CD14-positive monocyte (primary cell): ENCODE results near the gene MRPS18A. TPM values are rescaled to one million over a fixed set of nuclear protein-coding genes. Genes with fewer than 3 reads are reported as not detected.

Experiments
- DNase-seq, 3 donors: peaks; one replicate each; pipeline ENCODE4 v3.0.0-alpha.2; 2011 to 2022
- H2AFZ ChIP-seq: 2 replicates; pipeline ENCODE4 v1.6.0; 2012; ENCODE audit warnings: mild to moderate bottlenecking, low read depth, low read length, inconsistent platforms; ENCODE audit not compliant: insufficient read depth, poor library complexity, severe bottlenecking
- H3K27ac ChIP-seq, 2 donors: 1 replicate in 1 of 2; 2 replicates in 1 of 2; pipeline ENCODE4 v1.5.1; 2012 to 2013; ENCODE audit warnings: low read length in 2 of 2, control low read depth in 1 of 2, inconsistent platforms in 1 of 2, low read depth in 1 of 2, mild to moderate bottlenecking in 1 of 2
- H3K27me3 ChIP-seq, 2 donors: one replicate each; pipeline versions ENCODE4 v1.6.0 to v1.6.1; 2011 to 2013; ENCODE audit warnings: low read length in 2 of 2; ENCODE audit not compliant: control insufficient read depth in 2 of 2, insufficient read depth in 2 of 2
- H3K36me3 ChIP-seq, 2 donors: replicated peaks in 1 of 2; 1 replicate in 1 of 2; 2 replicates in 1 of 2; pipeline versions ENCODE4 v1.5.1 to v1.6.1; 2012 to 2013; ENCODE audit warnings: low read length in 2 of 2, control low read depth in 1 of 2, inconsistent platforms in 1 of 2, mild to moderate bottlenecking in 1 of 2; ENCODE audit not compliant: insufficient read depth in 2 of 2, control insufficient read depth in 1 of 2
- H3K4me1 ChIP-seq, 2 donors: 1 replicate in 1 of 2; 2 replicates in 1 of 2; pipeline versions ENCODE4 v1.5.1 to v1.6.1; 2012 to 2013; ENCODE audit warnings: low read length in 2 of 2, control low read depth in 1 of 2, inconsistent platforms in 1 of 2, mild to moderate bottlenecking in 1 of 2, moderate library complexity in 1 of 2; ENCODE audit not compliant: insufficient read depth in 2 of 2, control insufficient read depth in 1 of 2
- H3K4me2 ChIP-seq: replicated peaks from 2 replicates; pipeline ENCODE3; 2012; ENCODE audit warnings: low read length, moderate library complexity, mild to moderate bottlenecking; ENCODE audit not compliant: poor library complexity, severe bottlenecking; ENCODE audit errors: extremely low read depth
- H3K4me3 ChIP-seq, 3 experiments: fragments of 200-600 bp in 1 of 3; sonication (generic) in 1 of 3; replicated peaks in 1 of 3; 1 replicate in 2 of 3; 2 replicates in 1 of 3; pipeline ENCODE4 v1.5.1; 2011 to 2013; ENCODE audit warnings: low read length in 3 of 3, mild to moderate bottlenecking in 3 of 3, control low read depth in 2 of 3, low read depth in 2 of 3, inconsistent platforms in 1 of 3, moderate library complexity in 1 of 3
- H3K79me2 ChIP-seq: 2 replicates; pipeline ENCODE4 v1.6.0; 2012; ENCODE audit warnings: mild to moderate bottlenecking, control low read depth, inconsistent platforms, low read length, moderate library complexity; ENCODE audit not compliant: insufficient read depth
- H3K9ac ChIP-seq: 2 replicates; pipeline ENCODE4 v1.6.0; 2017; ENCODE audit warnings: low read length, mild to moderate bottlenecking; ENCODE audit not compliant: insufficient read depth, poor library complexity, severe bottlenecking
- H3K9me3 ChIP-seq, 2 donors: replicated peaks in 1 of 2; 1 replicate in 1 of 2; 2 replicates in 1 of 2; pipeline versions ENCODE4 v1.5.1 to v1.6.1; 2012 to 2013; ENCODE audit warnings: low read length in 2 of 2, control low read depth in 1 of 2; ENCODE audit not compliant: control insufficient read depth in 1 of 2, insufficient read depth in 1 of 2
- H4K20me1 ChIP-seq: 2 replicates; pipeline ENCODE4 v1.6.0; 2012; ENCODE audit warnings: mild to moderate bottlenecking, low read length, control low read depth, moderate library complexity; ENCODE audit not compliant: insufficient read depth
- H3K27ac Mint-ChIP-seq, 7 donors: one replicate each; pipeline ENCODE4 v1.8.0; 2020; ENCODE audit warnings: mild to moderate bottlenecking in 7 of 7, mixed read lengths in 7 of 7, moderate library complexity in 6 of 7, inconsistent platforms in 2 of 7
- H3K27me3 Mint-ChIP-seq, 3 donors: one replicate each; pipeline ENCODE4 v1.8.0; 2021 to 2022; ENCODE audit warnings: low read depth in 3 of 3, mild to moderate bottlenecking in 3 of 3, mixed read lengths in 3 of 3, moderate library complexity in 3 of 3, inconsistent platforms in 1 of 3
- H3K36me3 Mint-ChIP-seq, 2 donors: one replicate each; pipeline ENCODE4 v1.8.0; 2020; ENCODE audit warnings: mixed read lengths in 2 of 2, inconsistent platforms in 1 of 2, mild to moderate bottlenecking in 1 of 2
- H3K4me1 Mint-ChIP-seq: one replicate; pipeline ENCODE4 v1.8.0; 2020; ENCODE audit warnings: mild to moderate bottlenecking, mixed read lengths
- H3K4me3 Mint-ChIP-seq, 2 donors: one replicate each; pipeline ENCODE4 v1.8.0; 2020; ENCODE audit warnings: mild to moderate bottlenecking in 2 of 2, mixed read lengths in 2 of 2, moderate library complexity in 1 of 2
- H3K9me3 Mint-ChIP-seq, 7 donors: one replicate each; pipeline ENCODE4 v1.8.0; 2020 to 2022; ENCODE audit warnings: mixed read lengths in 7 of 7, mild to moderate bottlenecking in 6 of 7, moderate library complexity in 6 of 7, inconsistent platforms in 2 of 7
- WGBS: methylation state at CpG from one replicate; pipeline ENCODE4 v1.1.5; 2013; ENCODE audit warnings: missing lambda C conversion rate; ENCODE audit not compliant: insufficient coverage; 5-methylcytosine and 5-hydroxymethylcytosine counted together
- intact Hi-C, 2 donors: fragments of 100-400 bp; cut with micrococcal nuclease; formaldehyde crosslinking; loops; one replicate each; pipeline versions ENCODE4 v1.15.0 to v1.15.1; 2023
- polyA plus RNA-seq, 3 donors: library from polyadenylated mRNA; depleted of rRNA in 1 of 3; unstranded in 2 of 3; stranded (reverse) in 1 of 3; fragments of 300-500 nt in 2 of 3; fragments of >200 nt in 1 of 3; fragmentation: Illumina TruSeq in 2 of 3; gene quantifications; 1 replicate in 2 of 3; 2 replicates in 1 of 3; pipeline ENCODE4 v1.2.3, GENCODE V29; 2012 to 2021
- TF ChIP-seq, protein P1 (sequence below): fragments of 200-600 bp; IDR thresholded peaks from one replicate; pipeline ENCODE4 v1.8.0; 2022; ENCODE audit warnings: antibody characterized with exemption, mild to moderate bottlenecking

The MRPS18A gene
- polyA plus RNA-seq, 3 donors = 17.3 to 45.3 (median 41.4) TPM

DNA sequence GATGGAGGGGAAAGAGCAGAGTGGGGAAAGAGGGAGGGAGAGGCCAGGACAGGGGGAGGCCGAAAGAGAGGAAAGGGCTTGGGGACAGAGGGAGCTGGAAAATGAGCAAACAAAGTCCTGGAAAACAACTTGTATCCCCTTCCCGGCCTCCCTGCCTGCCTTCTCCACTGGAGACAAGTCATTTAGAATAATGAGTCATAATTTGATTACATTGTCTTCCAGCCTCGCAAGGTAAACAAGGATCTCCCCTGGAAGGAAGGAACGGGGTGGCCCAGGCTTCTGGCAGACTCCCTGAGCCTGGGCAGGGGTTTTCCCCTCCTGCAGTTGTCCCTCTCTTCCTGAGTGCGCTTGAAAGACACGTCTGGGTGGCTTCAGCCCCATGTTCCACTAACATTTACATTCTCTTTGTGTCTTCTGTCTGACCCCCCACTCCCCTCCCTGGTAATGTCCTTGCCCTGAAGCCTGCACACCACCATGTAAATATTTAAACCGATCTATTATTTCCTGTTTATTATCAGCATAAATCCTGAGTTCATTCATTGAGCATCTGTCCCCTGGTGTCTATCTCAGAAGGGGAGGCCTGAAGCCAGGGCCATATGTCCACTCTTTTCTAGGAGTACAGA lies 12.1 kb upstream of the MRPS18A start:
- intact Hi-C loops = no loop called here
- Histone ChIP-seq H3K9ac (no peak overlapping the region), H3K9me3 (no peaks in the 10 kb centered on the region), H3K4me2 (no peak overlapping the region), H3K79me2 (no peaks in the 10 kb centered on the region), H4K20me1 (no peaks in the 10 kb centered on the region), H3K27ac (no peak overlapping the region), H3K36me3 (no peaks in the 10 kb centered on the region), H3K4me1 (peaks cover 18 to 31% of the 10 kb centered on the region in 2 donors), H3K4me3 (no peak overlapping the region), H3K27me3 (peaks cover 0 to 4% of the 10 kb centered on the region in 2 donors), H2AFZ (no peak overlapping the region)
- DNase-seq = no peak
- peaks cover 0 to 4% (median 0%) of the 10 kb centered on the region in 7 donors for H3K9me3 Mint-ChIP-seq
- no peak overlapping the region for H3K4me3 Mint-ChIP-seq
- H3K36me3 Mint-ChIP-seq = no peaks in the 10 kb centered on the region
- peaks cover 7 to 24% (median 22%) of the 10 kb centered on the region in 3 donors for H3K27me3 Mint-ChIP-seq
- TF ChIP-seq, protein P1, sequence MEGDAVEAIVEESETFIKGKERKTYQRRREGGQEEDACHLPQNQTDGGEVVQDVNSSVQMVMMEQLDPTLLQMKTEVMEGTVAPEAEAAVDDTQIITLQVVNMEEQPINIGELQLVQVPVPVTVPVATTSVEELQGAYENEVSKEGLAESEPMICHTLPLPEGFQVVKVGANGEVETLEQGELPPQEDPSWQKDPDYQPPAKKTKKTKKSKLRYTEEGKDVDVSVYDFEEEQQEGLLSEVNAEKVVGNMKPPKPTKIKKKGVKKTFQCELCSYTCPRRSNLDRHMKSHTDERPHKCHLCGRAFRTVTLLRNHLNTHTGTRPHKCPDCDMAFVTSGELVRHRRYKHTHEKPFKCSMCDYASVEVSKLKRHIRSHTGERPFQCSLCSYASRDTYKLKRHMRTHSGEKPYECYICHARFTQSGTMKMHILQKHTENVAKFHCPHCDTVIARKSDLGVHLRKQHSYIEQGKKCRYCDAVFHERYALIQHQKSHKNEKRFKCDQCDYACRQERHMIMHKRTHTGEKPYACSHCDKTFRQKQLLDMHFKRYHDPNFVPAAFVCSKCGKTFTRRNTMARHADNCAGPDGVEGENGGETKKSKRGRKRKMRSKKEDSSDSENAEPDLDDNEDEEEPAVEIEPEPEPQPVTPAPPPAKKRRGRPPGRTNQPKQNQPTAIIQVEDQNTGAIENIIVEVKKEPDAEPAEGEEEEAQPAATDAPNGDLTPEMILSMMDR = no peak
- peaks cover 27% of the 10 kb centered on the region for H3K4me1 Mint-ChIP-seq
- WGBS = 74% methylated on average over 5 of the region's 7 CpGs
- no peak overlapping the region for H3K27ac Mint-ChIP-seq

DNA sequence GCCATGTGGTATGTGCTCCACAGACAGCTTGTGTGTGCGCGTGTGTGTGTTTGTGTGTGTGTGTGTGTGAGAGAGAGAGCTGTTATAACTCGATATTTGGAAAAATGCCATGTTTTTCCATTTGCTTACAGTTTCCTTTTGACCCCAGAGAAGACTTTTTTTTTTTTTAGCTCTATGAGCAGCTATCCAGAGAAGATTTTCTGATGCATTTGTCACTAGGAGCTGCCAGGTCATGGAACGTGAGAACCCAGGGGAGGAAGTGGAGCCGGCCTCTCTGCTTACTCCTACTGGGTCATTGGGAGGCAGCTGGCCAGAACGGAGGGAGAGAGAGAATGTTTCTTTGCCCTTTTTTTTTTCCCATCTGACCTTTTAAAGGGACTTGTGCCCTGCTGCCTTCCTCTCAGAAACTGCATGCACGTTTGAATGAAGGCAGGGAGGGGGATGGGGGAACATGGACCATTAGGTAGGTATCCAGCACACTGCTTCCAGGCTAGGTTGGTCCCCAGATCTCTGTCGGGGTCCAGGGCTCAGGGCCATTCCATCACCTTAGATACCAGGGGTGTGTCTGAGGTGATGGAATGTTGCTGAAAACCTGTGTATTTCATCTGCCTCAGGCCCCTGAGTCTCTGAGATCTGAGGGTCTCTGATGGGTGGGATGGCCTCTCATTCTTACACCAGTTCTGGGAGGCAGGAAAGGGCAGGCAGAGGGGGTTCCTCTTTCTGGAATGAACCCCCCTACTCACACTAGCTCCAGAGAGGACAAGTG lies 11.2 kb upstream of the MRPS18A start:
- Histone ChIP-seq H3K4me2 (no peak overlapping the region), H3K9me3 (no peaks in the 10 kb centered on the region), H3K27ac (no peak overlapping the region), H4K20me1 (no peaks in the 10 kb centered on the region), H3K27me3 (peaks cover 0 to 4% of the 10 kb centered on the region in 2 donors), H3K79me2 (no peaks in the 10 kb centered on the region), H3K9ac (no peak overlapping the region), H3K4me3 (no peak overlapping the region), H2AFZ (no peak overlapping the region), H3K4me1 (peaks cover 17 to 24% of the 10 kb centered on the region in 2 donors), H3K36me3 (no peaks in the 10 kb centered on the region)
- TF ChIP-seq, protein P1 = no peak
- Mint-ChIP-seq H3K27me3 (peaks cover 7 to 28% (median 23%) of the 10 kb centered on the region in 3 donors), H3K4me1 (peaks cover 21% of the 10 kb centered on the region), H3K4me3 (peak overlapping the region in 1 of 2 donors; percentile 39), H3K9me3 (peaks cover 0 to 2% (median 0%) of the 10 kb centered on the region in 7 donors), H3K27ac (no peak overlapping the region), H3K36me3 (no peaks in the 10 kb centered on the region)
- WGBS = 30% methylated on average over 3 of the region's 8 CpGs
- intact Hi-C loops = no loop called here
- no peak for DNase-seq
